CD14-positive monocyte (primary cell): ENCODE results near the gene PER1. TPM values are rescaled to one million over a fixed set of nuclear protein-coding genes. Genes with fewer than 3 reads are reported as not detected.

Experiments
- DNase-seq, 3 donors: peaks; one replicate each; pipeline ENCODE4 v3.0.0-alpha.2; 2011 to 2022
- H2AFZ ChIP-seq: 2 replicates; pipeline ENCODE4 v1.6.0; 2012; ENCODE audit warnings: mild to moderate bottlenecking, low read depth, low read length, inconsistent platforms; ENCODE audit not compliant: insufficient read depth, poor library complexity, severe bottlenecking
- H3K27ac ChIP-seq, 2 donors: 1 replicate in 1 of 2; 2 replicates in 1 of 2; pipeline ENCODE4 v1.5.1; 2012 to 2013; ENCODE audit warnings: low read length in 2 of 2, control low read depth in 1 of 2, inconsistent platforms in 1 of 2, low read depth in 1 of 2, mild to moderate bottlenecking in 1 of 2
- H3K27me3 ChIP-seq, 2 donors: one replicate each; pipeline versions ENCODE4 v1.6.0 to v1.6.1; 2011 to 2013; ENCODE audit warnings: low read length in 2 of 2; ENCODE audit not compliant: control insufficient read depth in 2 of 2, insufficient read depth in 2 of 2
- H3K36me3 ChIP-seq, 2 donors: replicated peaks in 1 of 2; 1 replicate in 1 of 2; 2 replicates in 1 of 2; pipeline versions ENCODE4 v1.5.1 to v1.6.1; 2012 to 2013; ENCODE audit warnings: low read length in 2 of 2, control low read depth in 1 of 2, inconsistent platforms in 1 of 2, mild to moderate bottlenecking in 1 of 2; ENCODE audit not compliant: insufficient read depth in 2 of 2, control insufficient read depth in 1 of 2
- H3K4me1 ChIP-seq, 2 donors: 1 replicate in 1 of 2; 2 replicates in 1 of 2; pipeline versions ENCODE4 v1.5.1 to v1.6.1; 2012 to 2013; ENCODE audit warnings: low read length in 2 of 2, control low read depth in 1 of 2, inconsistent platforms in 1 of 2, mild to moderate bottlenecking in 1 of 2, moderate library complexity in 1 of 2; ENCODE audit not compliant: insufficient read depth in 2 of 2, control insufficient read depth in 1 of 2
- H3K4me2 ChIP-seq: replicated peaks from 2 replicates; pipeline ENCODE3; 2012; ENCODE audit warnings: low read length, moderate library complexity, mild to moderate bottlenecking; ENCODE audit not compliant: poor library complexity, severe bottlenecking; ENCODE audit errors: extremely low read depth
- H3K4me3 ChIP-seq, 3 experiments: fragments of 200-600 bp in 1 of 3; sonication (generic) in 1 of 3; replicated peaks in 1 of 3; 1 replicate in 2 of 3; 2 replicates in 1 of 3; pipeline ENCODE4 v1.5.1; 2011 to 2013; ENCODE audit warnings: low read length in 3 of 3, mild to moderate bottlenecking in 3 of 3, control low read depth in 2 of 3, low read depth in 2 of 3, inconsistent platforms in 1 of 3, moderate library complexity in 1 of 3
- H3K79me2 ChIP-seq: 2 replicates; pipeline ENCODE4 v1.6.0; 2012; ENCODE audit warnings: mild to moderate bottlenecking, control low read depth, inconsistent platforms, low read length, moderate library complexity; ENCODE audit not compliant: insufficient read depth
- H3K9ac ChIP-seq: 2 replicates; pipeline ENCODE4 v1.6.0; 2017; ENCODE audit warnings: low read length, mild to moderate bottlenecking; ENCODE audit not compliant: insufficient read depth, poor library complexity, severe bottlenecking
- H3K9me3 ChIP-seq, 2 donors: replicated peaks in 1 of 2; 1 replicate in 1 of 2; 2 replicates in 1 of 2; pipeline versions ENCODE4 v1.5.1 to v1.6.1; 2012 to 2013; ENCODE audit warnings: low read length in 2 of 2, control low read depth in 1 of 2; ENCODE audit not compliant: control insufficient read depth in 1 of 2, insufficient read depth in 1 of 2
- H4K20me1 ChIP-seq: 2 replicates; pipeline ENCODE4 v1.6.0; 2012; ENCODE audit warnings: mild to moderate bottlenecking, low read length, control low read depth, moderate library complexity; ENCODE audit not compliant: insufficient read depth
- H3K27ac Mint-ChIP-seq, 7 donors: one replicate each; pipeline ENCODE4 v1.8.0; 2020; ENCODE audit warnings: mild to moderate bottlenecking in 7 of 7, mixed read lengths in 7 of 7, moderate library complexity in 6 of 7, inconsistent platforms in 2 of 7
- H3K27me3 Mint-ChIP-seq, 3 donors: one replicate each; pipeline ENCODE4 v1.8.0; 2021 to 2022; ENCODE audit warnings: low read depth in 3 of 3, mild to moderate bottlenecking in 3 of 3, mixed read lengths in 3 of 3, moderate library complexity in 3 of 3, inconsistent platforms in 1 of 3
- H3K36me3 Mint-ChIP-seq, 2 donors: one replicate each; pipeline ENCODE4 v1.8.0; 2020; ENCODE audit warnings: mixed read lengths in 2 of 2, inconsistent platforms in 1 of 2, mild to moderate bottlenecking in 1 of 2
- H3K4me1 Mint-ChIP-seq: one replicate; pipeline ENCODE4 v1.8.0; 2020; ENCODE audit warnings: mild to moderate bottlenecking, mixed read lengths
- H3K4me3 Mint-ChIP-seq, 2 donors: one replicate each; pipeline ENCODE4 v1.8.0; 2020; ENCODE audit warnings: mild to moderate bottlenecking in 2 of 2, mixed read lengths in 2 of 2, moderate library complexity in 1 of 2
- H3K9me3 Mint-ChIP-seq, 7 donors: one replicate each; pipeline ENCODE4 v1.8.0; 2020 to 2022; ENCODE audit warnings: mixed read lengths in 7 of 7, mild to moderate bottlenecking in 6 of 7, moderate library complexity in 6 of 7, inconsistent platforms in 2 of 7
- WGBS: methylation state at CpG from one replicate; pipeline ENCODE4 v1.1.5; 2013; ENCODE audit warnings: missing lambda C conversion rate; ENCODE audit not compliant: insufficient coverage; 5-methylcytosine and 5-hydroxymethylcytosine counted together
- intact Hi-C, 2 donors: fragments of 100-400 bp; cut with micrococcal nuclease; formaldehyde crosslinking; loops; one replicate each; pipeline versions ENCODE4 v1.15.0 to v1.15.1; 2023
- polyA plus RNA-seq, 3 donors: library from polyadenylated mRNA; depleted of rRNA in 1 of 3; unstranded in 2 of 3; stranded (reverse) in 1 of 3; fragments of 300-500 nt in 2 of 3; fragments of >200 nt in 1 of 3; fragmentation: Illumina TruSeq in 2 of 3; gene quantifications; 1 replicate in 2 of 3; 2 replicates in 1 of 3; pipeline ENCODE4 v1.2.3, GENCODE V29; 2012 to 2021
- TF ChIP-seq, protein P1 (sequence below): fragments of 200-600 bp; IDR thresholded peaks from one replicate; pipeline ENCODE4 v1.8.0; 2022; ENCODE audit warnings: antibody characterized with exemption, mild to moderate bottlenecking

Gene PER1
- polyA plus RNA-seq, 3 donors, result 5.6 to 457 (median 9.6) TPM

DNA sequence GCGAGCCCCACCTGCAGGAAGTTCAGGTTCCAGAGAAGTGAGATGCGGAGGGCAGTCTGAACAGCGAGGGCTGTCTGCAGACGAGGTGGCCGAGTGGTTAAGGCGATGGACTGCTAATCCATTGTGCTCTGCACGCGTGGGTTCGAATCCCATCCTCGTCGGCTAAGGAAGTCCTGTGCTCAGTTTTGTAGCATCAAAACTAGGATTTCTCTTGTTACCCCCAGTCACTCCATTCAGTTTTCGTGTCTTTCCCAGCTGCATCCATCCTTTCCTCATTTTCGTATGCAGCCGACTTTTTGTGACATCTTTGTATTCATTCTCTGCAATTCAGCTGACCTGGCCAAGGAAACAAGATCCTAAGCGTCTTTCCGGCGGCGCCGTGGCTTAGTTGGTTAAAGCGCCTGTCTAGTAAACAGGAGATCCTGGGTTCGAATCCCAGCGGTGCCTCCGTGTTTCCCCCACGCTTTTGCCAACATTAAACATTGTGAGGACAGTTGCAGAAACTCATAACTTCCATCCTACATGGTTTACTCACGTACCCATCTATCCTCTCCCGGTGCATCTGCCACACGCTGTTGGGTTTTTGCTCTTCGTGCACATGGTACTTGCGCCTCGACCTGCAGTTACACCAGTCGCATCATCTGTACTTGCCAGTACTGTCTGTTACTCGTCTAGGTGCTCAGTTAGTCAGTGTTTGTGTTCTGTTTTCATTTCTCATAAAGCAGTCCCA is 34.7 kb upstream of the PER1 start:
- TF ChIP-seq, protein P1, sequence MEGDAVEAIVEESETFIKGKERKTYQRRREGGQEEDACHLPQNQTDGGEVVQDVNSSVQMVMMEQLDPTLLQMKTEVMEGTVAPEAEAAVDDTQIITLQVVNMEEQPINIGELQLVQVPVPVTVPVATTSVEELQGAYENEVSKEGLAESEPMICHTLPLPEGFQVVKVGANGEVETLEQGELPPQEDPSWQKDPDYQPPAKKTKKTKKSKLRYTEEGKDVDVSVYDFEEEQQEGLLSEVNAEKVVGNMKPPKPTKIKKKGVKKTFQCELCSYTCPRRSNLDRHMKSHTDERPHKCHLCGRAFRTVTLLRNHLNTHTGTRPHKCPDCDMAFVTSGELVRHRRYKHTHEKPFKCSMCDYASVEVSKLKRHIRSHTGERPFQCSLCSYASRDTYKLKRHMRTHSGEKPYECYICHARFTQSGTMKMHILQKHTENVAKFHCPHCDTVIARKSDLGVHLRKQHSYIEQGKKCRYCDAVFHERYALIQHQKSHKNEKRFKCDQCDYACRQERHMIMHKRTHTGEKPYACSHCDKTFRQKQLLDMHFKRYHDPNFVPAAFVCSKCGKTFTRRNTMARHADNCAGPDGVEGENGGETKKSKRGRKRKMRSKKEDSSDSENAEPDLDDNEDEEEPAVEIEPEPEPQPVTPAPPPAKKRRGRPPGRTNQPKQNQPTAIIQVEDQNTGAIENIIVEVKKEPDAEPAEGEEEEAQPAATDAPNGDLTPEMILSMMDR, result peak; percentile 24
- no peaks in the 10 kb centered on the region for H3K27me3 ChIP-seq
- DNase-seq, result peak; percentile 81 to 87 (median 83)
- peaks cover 0 to 3% (median 0%) of the 10 kb centered on the region in 7 donors for H3K9me3 Mint-ChIP-seq
- peaks cover 55 to 65% of the 10 kb centered on the region in 2 donors for H3K4me1 ChIP-seq
- H3K9ac ChIP-seq, result peak overlapping the region; percentile 52
- H3K27ac ChIP-seq, result peak overlapping the region; percentile 46 to 61
- peak overlapping the region; percentile 79 for H2AFZ ChIP-seq
- H3K9me3 ChIP-seq, result no peaks in the 10 kb centered on the region
- peak overlapping the region; percentile 96 for H3K4me2 ChIP-seq
- H3K4me3 ChIP-seq, result peak overlapping the region; percentile 51 to 90 (median 63)
- no peaks in the 10 kb centered on the region for H3K36me3 ChIP-seq
- H3K79me2 ChIP-seq, result peaks cover 23% of the 10 kb centered on the region
- H3K36me3 Mint-ChIP-seq, result no peaks in the 10 kb centered on the region
- peaks cover 13% of the 10 kb centered on the region for H3K4me1 Mint-ChIP-seq
- H3K27me3 Mint-ChIP-seq, result peaks cover 5 to 10% (median 8%) of the 10 kb centered on the region in 3 donors
- 0% methylated on average over 32 of the region's 32 CpGs for WGBS
- no peak overlapping the region for H3K4me3 Mint-ChIP-seq
- no peak overlapping the region for H3K27ac Mint-ChIP-seq
- intact Hi-C loops, result loop anchor here (2.0 to 10.0 kb wide), 5 partner anchors 34 to 68 kb away; partner anchors contain the start of genes ALOXE3 (in 1 of the 2), CTC1 (in 1 of the 2), HES7 (in 1 of the 2) and PER1 (in 1 of the 2)
- peaks cover 28% of the 10 kb centered on the region for H4K20me1 ChIP-seq

DNA sequence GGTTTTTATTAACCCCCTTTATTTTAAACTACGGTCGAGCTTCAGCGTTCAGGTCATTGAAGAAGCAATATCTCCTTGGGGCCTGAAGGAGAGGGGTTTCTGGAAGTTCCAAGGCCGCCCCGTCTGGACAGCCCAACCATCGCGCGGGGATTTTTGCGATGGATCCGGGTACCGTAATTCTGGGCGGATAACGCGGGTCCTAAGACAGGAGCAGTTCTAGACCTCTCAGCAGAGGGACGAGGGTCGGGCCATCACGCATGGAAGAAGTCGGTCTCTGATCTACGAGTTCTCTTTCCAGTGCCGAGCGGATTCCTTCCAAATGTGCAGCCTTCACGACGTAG is 34.2 kb upstream of the PER1 start:
- intact Hi-C loops, result loop anchor here (2.0 to 10.0 kb wide), 5 partner anchors 34 to 68 kb away; partner anchors contain the start of genes ALOXE3 (in 1 of the 2), CTC1 (in 1 of the 2), HES7 (in 1 of the 2) and PER1 (in 1 of the 2)
- WGBS, result 0% methylated on average over 21 of the region's 23 CpGs
- peaks cover 5 to 10% (median 8%) of the 10 kb centered on the region in 3 donors for H3K27me3 Mint-ChIP-seq
- peak overlapping the region; percentile 96 for H3K4me2 ChIP-seq
- peaks cover 28% of the 10 kb centered on the region for H4K20me1 ChIP-seq
- H3K27ac ChIP-seq, result peak overlapping the region; percentile 46 to 61
- H2AFZ ChIP-seq, result peak overlapping the region; percentile 79
- H3K9ac ChIP-seq, result peak overlapping the region; percentile 52
- no peaks in the 10 kb centered on the region for H3K9me3 ChIP-seq
- DNase-seq, result no peak
- H3K79me2 ChIP-seq, result peaks cover 23% of the 10 kb centered on the region
- H3K36me3 Mint-ChIP-seq, result no peaks in the 10 kb centered on the region
- peaks cover 50 to 60% of the 10 kb centered on the region in 2 donors for H3K4me1 ChIP-seq
- no peaks in the 10 kb centered on the region for H3K27me3 ChIP-seq
- H3K4me3 ChIP-seq, result peak overlapping the region; percentile 51 to 90 (median 63)
- no peaks in the 10 kb centered on the region for H3K36me3 ChIP-seq
- no peak overlapping the region for H3K4me3 Mint-ChIP-seq
- TF ChIP-seq, protein P1, result peak; percentile 40
- H3K9me3 Mint-ChIP-seq, result peaks cover 0 to 3% (median 0%) of the 10 kb centered on the region in 7 donors
- H3K27ac Mint-ChIP-seq, result no peak overlapping the region
- peaks cover 15% of the 10 kb centered on the region for H3K4me1 Mint-ChIP-seq
